HuH-7 (cell line): Measurements from ENCODE around the gene RAPSN.

Experiments
- DNase-seq: peaks from one replicate; pipeline ENCODE4 v3.0.0; 2011; ENCODE audit warnings: low spot score

The RAPSN gene

DNA sequence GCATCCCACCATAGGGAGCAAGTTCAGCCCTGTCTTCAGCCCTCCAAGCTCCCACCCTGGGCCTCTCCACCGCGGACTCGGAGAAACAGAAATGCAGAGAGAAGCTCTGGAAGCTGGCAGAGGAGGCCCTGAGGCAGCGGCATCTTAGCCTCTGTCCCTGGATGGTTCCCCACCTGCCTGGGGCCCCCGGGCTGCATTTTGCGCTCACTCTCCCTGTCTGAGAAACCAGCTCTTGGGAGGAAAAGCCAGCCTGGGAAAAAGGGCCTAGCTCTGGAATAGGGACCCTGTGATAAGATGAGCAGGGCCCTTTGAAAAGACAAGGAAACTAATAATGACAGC lies 58.5 kb downstream of the RAPSN start:
- no peak for DNase-seq

DNA sequence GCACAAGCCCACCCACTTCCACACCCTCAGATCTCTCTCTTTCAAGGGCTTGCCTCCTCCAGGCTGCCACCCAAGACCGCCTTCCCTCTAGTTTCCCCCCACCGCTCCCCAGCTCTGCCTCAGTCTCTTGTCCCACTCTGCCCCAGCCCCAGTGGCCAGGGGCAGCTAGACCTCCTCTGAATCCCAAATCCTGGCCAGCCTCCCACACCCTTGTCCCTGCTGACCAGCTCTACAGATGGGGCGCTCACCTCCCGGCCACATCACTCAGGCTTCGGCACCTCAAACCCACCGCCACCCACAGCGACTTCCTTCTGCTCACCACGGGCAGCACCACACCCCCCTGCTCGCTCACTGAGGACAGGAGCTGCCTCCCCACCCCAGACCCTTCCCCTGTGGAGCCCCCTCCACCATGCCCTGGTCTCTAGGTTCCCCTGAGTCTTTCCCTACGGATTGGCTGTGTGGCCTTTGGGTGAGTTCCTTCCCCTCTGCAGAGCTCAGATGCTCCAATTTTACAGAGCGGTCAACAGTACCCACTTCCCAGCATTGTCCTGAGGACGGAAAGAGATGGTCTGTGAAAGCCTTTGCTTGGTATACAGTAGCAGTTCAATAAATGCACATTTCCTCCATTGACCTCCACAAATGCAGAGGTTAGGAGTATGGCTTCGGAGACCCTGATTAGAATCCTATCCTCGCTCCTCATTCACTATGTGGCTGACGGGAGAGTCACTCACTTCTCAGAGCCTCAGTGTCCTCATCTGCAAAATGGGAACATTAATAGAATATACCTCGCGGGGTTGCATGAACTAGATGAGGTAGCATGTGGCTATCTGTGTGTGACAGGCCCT lies 59.1 kb downstream of the RAPSN start:
- no peak for DNase-seq

DNA sequence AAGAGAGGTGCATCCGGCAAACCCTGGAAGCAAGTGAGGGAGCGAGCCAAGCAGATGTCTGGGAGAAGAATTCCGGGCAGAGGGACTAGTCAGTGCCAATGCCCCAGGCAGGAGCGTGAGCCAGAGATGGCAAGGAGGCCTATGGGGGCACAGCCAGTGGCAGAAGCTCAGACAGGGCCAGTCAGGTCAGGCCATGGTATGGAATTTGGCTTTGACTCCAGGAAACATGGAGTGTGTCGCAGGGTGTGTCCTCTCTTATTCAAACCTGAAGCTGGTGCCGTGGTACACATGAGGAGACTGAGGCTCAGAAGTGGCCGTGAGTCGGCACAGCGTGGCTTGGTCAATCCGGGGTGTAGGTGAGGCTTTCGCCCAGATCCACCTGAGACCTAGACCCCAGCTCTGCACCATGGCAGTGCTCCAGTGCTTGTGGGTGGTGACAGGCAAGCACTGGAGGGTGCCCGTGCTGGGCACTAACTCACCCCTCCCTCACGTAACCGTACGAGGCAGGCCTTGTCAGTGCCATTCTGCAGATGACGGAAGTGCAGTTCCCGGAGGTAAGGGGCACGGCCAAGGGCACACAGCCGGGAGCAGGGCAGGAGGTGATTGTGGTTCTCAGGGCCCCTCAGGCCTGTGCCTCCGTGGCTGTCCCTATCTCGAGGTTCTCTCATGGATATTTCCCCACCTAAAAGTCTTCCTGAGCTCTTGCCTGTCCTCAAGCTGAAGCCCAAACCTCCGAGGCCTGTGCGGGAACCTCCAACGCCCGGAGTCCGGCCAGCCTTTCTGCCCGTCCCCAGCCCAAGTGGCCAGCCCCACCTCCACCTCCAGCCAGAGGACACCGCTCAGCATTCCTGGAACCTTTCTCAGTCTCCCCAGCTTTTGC lies 60.0 kb downstream of the RAPSN start:
- DNase-seq = no peak

DNA sequence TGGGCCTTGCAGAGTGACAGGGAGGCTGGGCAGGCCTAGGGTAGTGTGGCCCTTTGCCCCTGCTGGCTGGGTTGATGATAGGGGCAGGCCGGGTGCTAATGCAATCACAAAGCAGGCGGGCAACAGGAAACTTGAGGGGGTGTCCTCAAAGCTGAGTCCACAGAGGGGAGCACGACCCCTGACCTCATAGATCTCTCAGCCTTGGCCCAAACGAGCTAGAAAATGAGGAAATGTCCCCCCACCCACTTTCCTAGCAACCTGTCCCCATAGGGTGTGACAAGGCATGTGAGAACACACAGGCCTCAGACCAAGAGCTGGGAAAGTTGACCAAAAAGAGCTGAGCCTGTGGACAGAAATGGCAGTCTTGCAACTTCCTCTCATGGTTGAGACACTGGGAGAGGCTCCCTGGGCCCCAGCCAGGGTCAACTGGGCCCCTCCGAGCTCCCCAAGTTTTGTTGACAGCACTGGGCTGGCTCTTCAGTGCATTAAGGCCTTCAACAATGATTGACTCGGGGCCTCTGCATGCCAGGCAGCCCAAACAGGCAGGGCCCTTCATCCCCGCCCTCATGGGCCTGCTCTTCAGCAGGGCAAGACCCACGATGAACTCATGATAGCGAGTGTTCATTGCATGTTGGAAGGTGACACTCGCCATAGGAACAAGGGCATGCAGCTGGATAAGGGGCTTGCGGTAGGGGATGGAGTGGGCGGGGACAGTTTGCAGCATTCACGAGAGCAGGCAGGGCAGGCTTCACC lies 60.8 kb downstream of the RAPSN start:
- DNase-seq = no peak
